ENCODE measurements around the gene PPP2R2B.

DNA sequence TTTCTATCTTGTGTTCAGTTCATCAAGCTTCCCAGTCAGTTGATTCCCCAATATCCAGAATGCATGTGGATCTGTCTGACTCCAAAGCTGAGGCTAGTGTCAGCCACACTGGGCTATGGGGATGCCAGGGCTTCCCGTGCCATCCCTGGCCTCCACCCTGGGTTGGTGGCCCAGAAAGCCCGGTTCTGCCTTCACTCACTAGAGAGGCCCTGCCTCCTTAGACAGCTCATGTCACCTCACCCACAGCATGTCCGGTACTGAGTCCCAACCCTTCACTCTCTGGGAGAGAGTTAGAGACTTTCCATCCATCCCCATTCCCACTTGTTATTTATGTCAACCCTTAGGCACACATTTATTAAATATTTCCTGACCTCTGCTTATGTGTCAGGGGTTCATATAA, 243.1 kb downstream of the PPP2R2B start:
- TF ChIP-seq, protein P1, sequence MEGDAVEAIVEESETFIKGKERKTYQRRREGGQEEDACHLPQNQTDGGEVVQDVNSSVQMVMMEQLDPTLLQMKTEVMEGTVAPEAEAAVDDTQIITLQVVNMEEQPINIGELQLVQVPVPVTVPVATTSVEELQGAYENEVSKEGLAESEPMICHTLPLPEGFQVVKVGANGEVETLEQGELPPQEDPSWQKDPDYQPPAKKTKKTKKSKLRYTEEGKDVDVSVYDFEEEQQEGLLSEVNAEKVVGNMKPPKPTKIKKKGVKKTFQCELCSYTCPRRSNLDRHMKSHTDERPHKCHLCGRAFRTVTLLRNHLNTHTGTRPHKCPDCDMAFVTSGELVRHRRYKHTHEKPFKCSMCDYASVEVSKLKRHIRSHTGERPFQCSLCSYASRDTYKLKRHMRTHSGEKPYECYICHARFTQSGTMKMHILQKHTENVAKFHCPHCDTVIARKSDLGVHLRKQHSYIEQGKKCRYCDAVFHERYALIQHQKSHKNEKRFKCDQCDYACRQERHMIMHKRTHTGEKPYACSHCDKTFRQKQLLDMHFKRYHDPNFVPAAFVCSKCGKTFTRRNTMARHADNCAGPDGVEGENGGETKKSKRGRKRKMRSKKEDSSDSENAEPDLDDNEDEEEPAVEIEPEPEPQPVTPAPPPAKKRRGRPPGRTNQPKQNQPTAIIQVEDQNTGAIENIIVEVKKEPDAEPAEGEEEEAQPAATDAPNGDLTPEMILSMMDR (IDR thresholded peaks at IDR 0.05; ENCODE audit: low read depth, low read length) = no peak
- TF ChIP-seq, protein P2, sequence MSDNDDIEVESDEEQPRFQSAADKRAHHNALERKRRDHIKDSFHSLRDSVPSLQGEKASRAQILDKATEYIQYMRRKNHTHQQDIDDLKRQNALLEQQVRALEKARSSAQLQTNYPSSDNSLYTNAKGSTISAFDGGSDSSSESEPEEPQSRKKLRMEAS (IDR thresholded peaks at IDR 0.05; ENCODE audit: low read depth, low read length) = no peak
